IMR-90 (cell line): Measurements from ENCODE around the gene KRTAP9-9. TPM values are rescaled to one million over a fixed set of nuclear protein-coding genes. Genes with fewer than 3 reads are reported as not detected.

Experiments used
- ATAC-seq: fragments of 200-7000 bp; cut with Tn5 transposase; 2 replicates; pipeline ENCODE4 v1.9.1; 2020; ENCODE audit warnings: low read depth, mild to moderate bottlenecking, moderate library complexity
- BruUV-seq: library from RNA; stranded (reverse); fragments of 400-500 nt; replicated peaks from 2 replicates; lab custom pipeline; 2021; lab: Mats Ljungman, UMichigan
- CTCF ChIA-PET: fragments of 300-600 bp; formaldehyde crosslinking; extraction: SDS; loops from one replicate; lab custom pipeline; 2021; ENCODE audit warnings: antibody characterized with exemption; lab: Yijun Ruan, JAX
- POLR2A ChIA-PET: fragments of 300-600 bp; sonication (Branson Sonifier 250); formaldehyde crosslinking; loops from one replicate; lab custom pipeline; 2022; ENCODE audit warnings: antibody characterized with exemption; ENCODE audit not compliant: unreplicated experiment; lab: Charles Lee
- DNase-seq: peaks from one replicate; pipeline ENCODE4 v3.0.0; 2013
- H2AFZ ChIP-seq: replicated peaks from 2 replicates; pipeline ENCODE3; 2013; ENCODE audit warnings: low read length, mild to moderate bottlenecking; ENCODE audit not compliant: poor library complexity
- H2AK5ac ChIP-seq: 2 replicates; pipeline ENCODE4 v1.6.1; 2013; ENCODE audit warnings: low read depth, low read length, inconsistent platforms
- H2AK9ac ChIP-seq: replicated peaks from 2 replicates; pipeline ENCODE3; 2013; ENCODE audit warnings: mild to moderate bottlenecking, low read depth, low read length, moderate library complexity; ENCODE audit not compliant: poor library complexity
- H2BK120ac ChIP-seq: 2 replicates; pipeline ENCODE4 v1.6.1; 2013; ENCODE audit warnings: low read depth, low read length, inconsistent platforms
- H2BK15ac ChIP-seq: 3 replicates; pipeline ENCODE4 v1.6.1; 2013; ENCODE audit warnings: low read depth, low read length, inconsistent platforms
- H2BK20ac ChIP-seq: 2 replicates; pipeline ENCODE4 v1.6.1; 2013; ENCODE audit warnings: low read depth, mild to moderate bottlenecking, inconsistent platforms, low read length, moderate library complexity
- H2BK5ac ChIP-seq: 2 replicates; pipeline ENCODE4 v1.6.1; 2013; ENCODE audit warnings: mild to moderate bottlenecking, low read depth, low read length, inconsistent platforms; ENCODE audit not compliant: poor library complexity, severe bottlenecking
- H3K14ac ChIP-seq: replicated peaks from 2 replicates; pipeline ENCODE4 v1.6.1; 2013; ENCODE audit warnings: low read depth, low read length, inconsistent platforms
- H3K18ac ChIP-seq: 2 replicates; pipeline ENCODE4 v1.6.1; 2013; ENCODE audit warnings: low read depth, low read length, control low read depth
- H3K23ac ChIP-seq: 2 replicates; pipeline ENCODE4 v1.6.1; 2013; ENCODE audit warnings: low read depth, low read length, inconsistent platforms
- H3K27ac ChIP-seq: 2 replicates; pipeline ENCODE4 v1.5.1; 2013; ENCODE audit warnings: mild to moderate bottlenecking, control low read depth, low read length; ENCODE audit not compliant: insufficient read depth
- H3K27me3 ChIP-seq: 2 replicates; pipeline ENCODE4 v1.6.1; 2013; ENCODE audit warnings: low read length; ENCODE audit not compliant: control insufficient read depth, insufficient read depth
- H3K36me3 ChIP-seq: 2 replicates; pipeline ENCODE4 v1.6.1; 2013; ENCODE audit warnings: low read length, mixed read lengths; ENCODE audit not compliant: control insufficient read depth, insufficient read depth
- H3K4ac ChIP-seq: 2 replicates; pipeline ENCODE4 v1.6.1; 2013; ENCODE audit warnings: low read depth, low read length, inconsistent platforms
- H3K4me1 ChIP-seq: 2 replicates; pipeline ENCODE4 v1.6.1; 2013; ENCODE audit warnings: low read length, mixed read lengths; ENCODE audit not compliant: control insufficient read depth, insufficient read depth
- H3K4me2 ChIP-seq: 2 replicates; pipeline ENCODE4 v1.6.1; 2013; ENCODE audit warnings: low read depth, mild to moderate bottlenecking, control low read depth, low read length, moderate library complexity
- H3K4me3 ChIP-seq: 2 replicates; pipeline ENCODE4 v1.5.1; 2013; ENCODE audit warnings: low read depth, mild to moderate bottlenecking, control low read depth, low read length, moderate library complexity; ENCODE audit not compliant: insufficient read depth
- H3K56ac ChIP-seq: 2 replicates; pipeline ENCODE4 v1.6.1; 2013; ENCODE audit warnings: low read length, inconsistent platforms; ENCODE audit not compliant: insufficient read depth; ENCODE audit errors: extremely low read depth
- H3K79me1 ChIP-seq, 2 experiments: 2 replicates each; pipeline ENCODE4 v1.6.1; 2013; ENCODE audit warnings: low read length in 2 of 2, inconsistent platforms in 1 of 2, low read depth in 1 of 2
- H3K9ac ChIP-seq: 2 replicates; pipeline ENCODE4 v1.6.1; 2013; ENCODE audit warnings: low read depth, low read length, control low read depth
- H3K9me1 ChIP-seq: 2 replicates; pipeline ENCODE4 v1.6.1; 2013; ENCODE audit warnings: low read length, inconsistent platforms; ENCODE audit not compliant: insufficient read depth
- H3K9me3 ChIP-seq: 2 replicates; pipeline ENCODE4 v1.6.1; 2013; ENCODE audit warnings: low read length; ENCODE audit not compliant: control insufficient read depth, insufficient read depth
- H4K20me1 ChIP-seq: 2 replicates; pipeline ENCODE4 v1.6.1; 2013; ENCODE audit warnings: low read length, inconsistent platforms; ENCODE audit not compliant: insufficient read depth
- H4K5ac ChIP-seq: 2 replicates; pipeline ENCODE4 v1.6.1; 2013; ENCODE audit warnings: mild to moderate bottlenecking, low read depth, low read length, control low read depth
- H4K8ac ChIP-seq, 2 experiments: 2 replicates each; pipeline ENCODE4 v1.6.1; 2013; ENCODE audit warnings: low read depth in 2 of 2, low read length in 2 of 2, control low read depth in 1 of 2, inconsistent platforms in 1 of 2
- H4K91ac ChIP-seq: 2 replicates; pipeline ENCODE4 v1.6.1; 2013; ENCODE audit warnings: low read depth, low read length, inconsistent platforms; ENCODE audit not compliant: insufficient read depth
- POLR2A ChIP-seq: IDR thresholded peaks from 2 replicates; pipeline ENCODE4 v1.6.1; 2012; ENCODE audit warnings: mild to moderate bottlenecking, low read depth, low read length
- WGBS, 2 experiments: methylation state at CpG; one replicate each; pipeline versions ENCODE4 v1.1.5 to v1.1.7; 2013; ENCODE audit warnings: missing lambda C conversion rate in 2 of 2; ENCODE audit not compliant: insufficient read length in 1 of 2; ENCODE audit errors: extremely low coverage in 2 of 2; 5-methylcytosine and 5-hydroxymethylcytosine counted together
- dilution Hi-C: fragments of 300-500 bp; cut with HindIII; formaldehyde crosslinking; loops from one replicate; pipeline ENCODE4 v1.14.3; 2018; ENCODE audit warnings: low sequenced_read_pairs; ENCODE audit not compliant: unreplicated experiment
- in situ Hi-C: fragments of 300-500 bp; cut with MboI; formaldehyde crosslinking; loops from 3 replicates; pipeline ENCODE4 v1.14.3; 2019; ENCODE audit warnings: low sequenced_read_pairs, inconsistent platforms, mixed read lengths
- intact Hi-C: fragments of 100-400 bp; cut with micrococcal nuclease; formaldehyde crosslinking; loops from 2 replicates; pipeline ENCODE4 v1.10.0; 2022
- polyA plus RNA-seq, 3 experiments: library from polyadenylated mRNA; depleted of rRNA; stranded (reverse); fragments of >200 nt; gene quantifications; 2 replicates each; pipeline ENCODE4 v1.2.3, GENCODE V29; 2012; ENCODE audit warnings: low replicate concordance in 1 of 3
- total RNA-seq: library from RNA; depleted of rRNA; stranded (reverse); fragments of >200 nt; gene quantifications from 2 replicates; pipeline ENCODE4 v1.2.3, GENCODE V29; 2012

KRTAP9-9 gene
- total and polyA plus RNA-seq, 2 of the 4 experiments (the other 2 are of a cell fraction), result not detected

- Histone ChIP-seq H4K20me1 (no peaks in the 10 kb centered on the region), H3K27ac (no peak overlapping the region), H3K9me1 (peaks cover 7% of the 10 kb centered on the region), H2AK5ac (no peak overlapping the region), H3K18ac (peak overlapping the region; percentile 61; the same call in 1 of the 2 replicates), H3K9me3 (no peaks in the 10 kb centered on the region), H2BK20ac (peak overlapping the region; percentile 78; the same call in 1 of the 2 replicates), H2BK120ac (peak overlapping the region; percentile 78), H3K23ac (no peak overlapping the region), H3K56ac (no peak overlapping the region), H3K4me1 (peaks cover 4% of the 10 kb centered on the region; the same call in 1 of the 2 replicates), H4K5ac (no peak overlapping the region), H4K91ac (peak overlapping the region; percentile 50), H3K79me1 (no peaks in the 10 kb centered on the region), H2BK5ac (peak overlapping the region; percentile 71), H3K9ac (no peak overlapping the region), H3K4me3 (no peak overlapping the region), H2BK15ac (peak overlapping the region; percentile 22; the same call in 2 of the 3 replicates), H3K4ac (peak overlapping the region; percentile 66; the same call in 1 of the 2 replicates), H2AK9ac (no peak overlapping the region), H3K27me3 (no peaks in the 10 kb centered on the region), H2AFZ (no peak overlapping the region), H3K4me2 (peak overlapping the region; percentile 57; the same call in 1 of the 2 replicates), H3K36me3 (no peaks in the 10 kb centered on the region), H3K14ac (peak overlapping the region; percentile 38), H4K8ac (peak overlapping the region; percentile 17 to 31; a peak in 2 of 4 replicates)
- CTCF ChIA-PET, result no interaction called here
- POLR2A ChIA-PET, result no interaction called here
- ATAC-seq, result no peak
- WGBS, 2 experiments, result no CpG with 5 or more reads among the region's 2 CpGs
- dilution Hi-C loops (no loop called here), in situ Hi-C loops (no loop called here), intact Hi-C loops (no loop called here)
- DNase-seq, result no peak
- BruUV-seq, result no TSS peak
- no peak for TF ChIP-seq POLR2A
These were observed 29.4 kb downstream of the KRTAP9-9 start for GRCh38 chr17:41284546-41284945.
